Stimulated activated CD4-positive, alpha-beta T cell treated with anti-CD3 and anti-CD28 coated beads, Interleukin-15, amount 100 ng/mL, for 48 hours (primary cell): Measurements from ENCODE around the gene GSK3B.

Experiments used
- DNase-seq, 2 donors: peaks; one replicate each; pipeline ENCODE4 v3.0.0-alpha.2; 2020; ENCODE audit warnings: low read depth in 2 of 2

GSK3B gene

GRCh38 chr3:119779731-119780383, 314.4 kb downstream of the GSK3B start:
- DNase-seq = no peak

GRCh38 chr3:119778811-119779210, 315.4 kb downstream of the GSK3B start:
- no peak for DNase-seq

GRCh38 chr3:119778176-119778575, 316.1 kb downstream of the GSK3B start:
- DNase-seq = no peak

GRCh38 chr3:119776304-119776703, 317.9 kb downstream of the GSK3B start:
- no peak for DNase-seq

- no peak for DNase-seq
Measured at GRCh38 chr3:119774444-119774843, 319.8 kb downstream of the GSK3B start.
